GM23338 (cell line): ENCODE data around the gene KIFAP3. TPM values are rescaled to one million over a fixed set of nuclear protein-coding genes. Genes with fewer than 3 reads are reported as not detected.

Experiments used
- ATAC-seq: fragments of 200-7000 bp; cut with Tn5 transposase; 3 replicates; pipeline ENCODE4 v1.9.1; 2020
- DNase-seq: peaks from one replicate; pipeline ENCODE4 v3.0.0-alpha.2; 2015; ENCODE audit warnings: low spot score
- H2AFZ ChIP-seq: fragments of 200-600 bp; sonication (generic); 2 replicates; pipeline ENCODE4 v1.8.0; 2016; ENCODE audit warnings: antibody characterized with exemption, mild to moderate bottlenecking, moderate library complexity
- H3F3A ChIP-seq: fragments of 200-600 bp; sonication (generic); replicated peaks from 2 replicates; pipeline ENCODE4 v1.8.0; 2017; ENCODE audit warnings: antibody characterized with exemption, mixed run types, low read depth
- H3K27ac ChIP-seq: fragments of 200-600 bp; sonication (generic); 2 replicates; pipeline ENCODE4 v1.6.1; 2016; ENCODE audit warnings: low read depth
- H3K27me3 ChIP-seq: fragments of 200-600 bp; sonication (generic); 2 replicates; pipeline ENCODE4 v1.8.0; 2016; ENCODE audit warnings: mild to moderate bottlenecking, mixed run types, moderate library complexity; ENCODE audit not compliant: insufficient read depth
- H3K36me3 ChIP-seq: fragments of 200-600 bp; sonication (generic); 2 replicates; pipeline ENCODE4 v1.8.0; 2016; ENCODE audit warnings: mild to moderate bottlenecking; ENCODE audit not compliant: insufficient read depth
- H3K4me1 ChIP-seq: fragments of 200-600 bp; sonication (generic); 2 replicates; pipeline ENCODE4 v1.8.0; 2016; ENCODE audit warnings: mild to moderate bottlenecking, moderate library complexity; ENCODE audit not compliant: insufficient read depth
- H3K4me2 ChIP-seq: fragments of 200-600 bp; sonication (generic); 2 replicates; pipeline ENCODE4 v1.7.1; 2017; ENCODE audit warnings: mixed run types
- H3K4me3 ChIP-seq: fragments of 200-600 bp; sonication (generic); 2 replicates; pipeline ENCODE4 v1.6.1; 2016; ENCODE audit warnings: mixed run types
- H3K79me2 ChIP-seq: fragments of 200-600 bp; sonication (generic); replicated peaks from 2 replicates; pipeline ENCODE4 v1.8.0; 2017; ENCODE audit warnings: mild to moderate bottlenecking; ENCODE audit not compliant: insufficient read depth
- H3K9me2 ChIP-seq: fragments of 200-600 bp; sonication (generic); 2 replicates; pipeline ENCODE4 v1.8.0; 2017; ENCODE audit not compliant: insufficient read depth
- H4K20me1 ChIP-seq: fragments of 200-600 bp; sonication (generic); replicated peaks from 2 replicates; pipeline ENCODE4 v1.8.0; 2017; ENCODE audit warnings: mild to moderate bottlenecking; ENCODE audit not compliant: insufficient read depth
- H3K27ac Mint-ChIP-seq: 2 replicates; pipeline ENCODE4 v1.8.0; 2020; ENCODE audit warnings: inconsistent platforms, mild to moderate bottlenecking, moderate library complexity, mixed read lengths
- H3K27me3 Mint-ChIP-seq: 3 replicates; pipeline ENCODE4 v1.8.0; 2022; ENCODE audit warnings: low read depth, mild to moderate bottlenecking, moderate library complexity, mixed read lengths, inconsistent platforms; ENCODE audit not compliant: insufficient read depth, poor library complexity
- H3K36me3 Mint-ChIP-seq: 3 replicates; pipeline ENCODE4 v1.8.0; 2021; ENCODE audit warnings: low read depth, mild to moderate bottlenecking, inconsistent platforms, moderate library complexity, mixed read lengths
- H3K4me1 Mint-ChIP-seq: 3 replicates; pipeline ENCODE4 v1.8.0; 2020; ENCODE audit warnings: mild to moderate bottlenecking, inconsistent platforms, mixed read lengths
- H3K4me3 Mint-ChIP-seq: 3 replicates; pipeline ENCODE4 v1.8.0; 2021; ENCODE audit warnings: moderate library complexity, mild to moderate bottlenecking, inconsistent platforms, mixed read lengths
- H3K9me3 Mint-ChIP-seq: 3 replicates; pipeline ENCODE4 v1.8.0; 2020; ENCODE audit warnings: moderate library complexity, mild to moderate bottlenecking, inconsistent platforms, mixed read lengths
- EZH2 ChIP-seq: fragments of 200-600 bp; sonication (generic); IDR thresholded peaks from one replicate; pipeline ENCODE4 v1.8.0; 2017; ENCODE audit warnings: antibody characterized with exemption, mild to moderate bottlenecking, low read depth; ENCODE audit not compliant: unreplicated experiment
- JUNB ChIP-seq: IDR thresholded peaks from one replicate; pipeline ENCODE4 v1.6.1; 2016; ENCODE audit warnings: antibody characterized with exemption; ENCODE audit not compliant: unreplicated experiment
- NANOG ChIP-seq: IDR thresholded peaks from 2 replicates; pipeline ENCODE4 v1.6.1; 2016; ENCODE audit warnings: antibody characterized with exemption, borderline replicate concordance
- POLR2AphosphoS5 ChIP-seq: IDR thresholded peaks from 2 replicates; pipeline ENCODE4 v1.6.1; 2016; ENCODE audit warnings: antibody characterized with exemption, low read depth
- STAT1 ChIP-seq: IDR thresholded peaks from one replicate; pipeline ENCODE4 v1.6.1; 2016; ENCODE audit warnings: antibody characterized with exemption; ENCODE audit not compliant: unreplicated experiment
- ZNF114 ChIP-seq: fragments of 250-450 bp; sonication (Bioruptor Pico); IDR thresholded peaks from 2 replicates; pipeline ENCODE4 v1.5.0; 2020; ENCODE audit warnings: mild to moderate bottlenecking, moderate library complexity
- ZNF331 ChIP-seq: fragments of 250-450 bp; sonication (Bioruptor Pico); IDR thresholded peaks from 2 replicates; pipeline ENCODE4 v1.5.0; 2020; ENCODE audit warnings: low read depth, mild to moderate bottlenecking, moderate library complexity
- polyA plus RNA-seq: library from polyadenylated mRNA; unstranded; fragments of >200 nt; fragmentation: Nextera tagmentation; extraction: Ambion mirVana; gene quantifications from 2 replicates; pipeline ENCODE4 v1.2.1, GENCODE V29; 2016
- total RNA-seq: library from RNA; depleted of rRNA; stranded (reverse); fragments of >200 nt; shearing (Covaris generic); gene quantifications from 2 replicates; pipeline ENCODE4 v1.2.3, GENCODE V29; 2014
- TF ChIP-seq, protein P1 (sequence below), 2 experiments: fragments of 200-600 bp in 1 of 2; sonication (generic) in 1 of 2; conservative IDR thresholded peaks; 2 replicates each; pipeline versions ENCODE4 v1.5.1 to v1.6.1; 2016 to 2017; ENCODE audit warnings: antibody characterized with exemption in 2 of 2, low read depth in 2 of 2, mild to moderate bottlenecking in 2 of 2, moderate library complexity in 1 of 2
- TF ChIP-seq, protein P2 (sequence below): IDR thresholded peaks from one replicate; pipeline ENCODE4 v1.6.1; 2018; ENCODE audit warnings: antibody characterized with exemption; ENCODE audit not compliant: unreplicated experiment
- TF ChIP-seq, protein P3 (sequence below): fragments of 250-450 bp; sonication (Bioruptor Pico); IDR thresholded peaks from 2 replicates; pipeline ENCODE4 v1.5.0; 2020; ENCODE audit warnings: mild to moderate bottlenecking, moderate library complexity
- TF ChIP-seq, protein P4 (sequence below): IDR thresholded peaks from 2 replicates; pipeline ENCODE4 v1.6.1; 2016; ENCODE audit warnings: antibody characterized with exemption

Gene KIFAP3
- total and polyA plus RNA-seq, 2 experiments from 2014 or later = 2.7 to 3.1 TPM

DNA sequence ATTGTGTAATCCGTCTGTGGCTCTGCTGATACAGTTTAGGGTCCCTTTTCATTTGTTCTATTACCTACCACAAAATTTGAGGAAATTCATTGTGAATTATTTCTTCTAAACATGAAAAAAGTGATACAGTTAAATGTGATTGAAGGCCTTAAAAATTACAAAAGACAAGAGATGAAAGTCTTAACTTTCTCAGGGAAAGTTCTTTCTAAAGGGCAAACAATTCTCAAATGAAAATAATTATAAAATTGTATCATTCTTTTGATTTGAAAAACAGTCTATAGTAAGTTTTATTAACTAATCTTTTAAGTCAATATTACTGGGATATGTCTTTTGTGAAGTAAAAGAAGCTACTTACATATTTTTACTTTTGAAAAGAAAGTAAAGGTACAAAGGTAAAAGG lies 123.4 kb downstream of the KIFAP3 start (continued):
- TF ChIP-seq, protein P1, sequence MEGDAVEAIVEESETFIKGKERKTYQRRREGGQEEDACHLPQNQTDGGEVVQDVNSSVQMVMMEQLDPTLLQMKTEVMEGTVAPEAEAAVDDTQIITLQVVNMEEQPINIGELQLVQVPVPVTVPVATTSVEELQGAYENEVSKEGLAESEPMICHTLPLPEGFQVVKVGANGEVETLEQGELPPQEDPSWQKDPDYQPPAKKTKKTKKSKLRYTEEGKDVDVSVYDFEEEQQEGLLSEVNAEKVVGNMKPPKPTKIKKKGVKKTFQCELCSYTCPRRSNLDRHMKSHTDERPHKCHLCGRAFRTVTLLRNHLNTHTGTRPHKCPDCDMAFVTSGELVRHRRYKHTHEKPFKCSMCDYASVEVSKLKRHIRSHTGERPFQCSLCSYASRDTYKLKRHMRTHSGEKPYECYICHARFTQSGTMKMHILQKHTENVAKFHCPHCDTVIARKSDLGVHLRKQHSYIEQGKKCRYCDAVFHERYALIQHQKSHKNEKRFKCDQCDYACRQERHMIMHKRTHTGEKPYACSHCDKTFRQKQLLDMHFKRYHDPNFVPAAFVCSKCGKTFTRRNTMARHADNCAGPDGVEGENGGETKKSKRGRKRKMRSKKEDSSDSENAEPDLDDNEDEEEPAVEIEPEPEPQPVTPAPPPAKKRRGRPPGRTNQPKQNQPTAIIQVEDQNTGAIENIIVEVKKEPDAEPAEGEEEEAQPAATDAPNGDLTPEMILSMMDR (conservative IDR thresholded peaks at IDR 0.05; ENCODE audit: low read depth in 2 of 2) = no peak
- TF ChIP-seq ZNF114 = no peak
- no peak for TF ChIP-seq EZH2
- no peak for TF ChIP-seq NANOG

DNA sequence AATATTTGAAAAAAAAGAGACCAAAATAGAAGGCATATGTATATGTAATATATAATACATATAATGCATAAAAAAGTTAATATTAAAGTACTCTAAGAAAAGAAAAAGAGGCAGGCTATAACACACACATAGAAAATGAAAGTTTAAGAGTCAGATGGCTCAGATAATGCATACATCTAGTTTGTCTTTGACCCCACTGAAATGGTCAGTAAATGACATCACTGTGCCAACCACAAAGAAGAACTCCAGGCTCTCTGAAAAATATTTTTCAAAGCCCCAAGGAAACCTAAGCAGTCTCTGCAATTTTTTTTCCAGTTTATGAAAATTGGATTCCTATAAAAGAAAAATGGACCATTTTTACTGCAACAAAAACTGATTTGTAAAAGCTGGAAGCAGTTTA lies 125.4 kb downstream of the KIFAP3 start:
- Mint-ChIP-seq H3K4me1 (peaks cover 3% of the 10 kb centered on the region; the same call in 2 of the 3 replicates), H3K27ac (no peak overlapping the region), H3K36me3 (no peaks in the 10 kb centered on the region), H3K27me3 (no peaks in the 10 kb centered on the region), H3K4me3 (no peak overlapping the region), H3K9me3 (no peaks in the 10 kb centered on the region)
- no peaks in the 10 kb centered on the region for H3K9me2 ChIP-seq
- no peaks in the 10 kb centered on the region for H3K27me3 ChIP-seq
- ATAC-seq = no peak
- H3K4me1 ChIP-seq = peaks cover 11% of the 10 kb centered on the region
- no peaks in the 10 kb centered on the region for H3K36me3 ChIP-seq
- no peaks in the 10 kb centered on the region for H3K79me2 ChIP-seq
- no peaks in the 10 kb centered on the region for H3F3A ChIP-seq
- no peak overlapping the region for H3K4me2 ChIP-seq
- H4K20me1 ChIP-seq = no peaks in the 10 kb centered on the region
- H3K27ac ChIP-seq = no peak overlapping the region
- no peak overlapping the region for H2AFZ ChIP-seq
- no peak for DNase-seq
- H3K4me3 ChIP-seq = no peak overlapping the region
- TF ChIP-seq POLR2AphosphoS5 (no peak), NANOG (no peak), STAT1 (no peak), JUNB (no peak), ZNF114 (no peak), EZH2 (no peak), ZNF331 (CRISPR knock-in tag) (no peak)
- TF ChIP-seq, protein P2, sequence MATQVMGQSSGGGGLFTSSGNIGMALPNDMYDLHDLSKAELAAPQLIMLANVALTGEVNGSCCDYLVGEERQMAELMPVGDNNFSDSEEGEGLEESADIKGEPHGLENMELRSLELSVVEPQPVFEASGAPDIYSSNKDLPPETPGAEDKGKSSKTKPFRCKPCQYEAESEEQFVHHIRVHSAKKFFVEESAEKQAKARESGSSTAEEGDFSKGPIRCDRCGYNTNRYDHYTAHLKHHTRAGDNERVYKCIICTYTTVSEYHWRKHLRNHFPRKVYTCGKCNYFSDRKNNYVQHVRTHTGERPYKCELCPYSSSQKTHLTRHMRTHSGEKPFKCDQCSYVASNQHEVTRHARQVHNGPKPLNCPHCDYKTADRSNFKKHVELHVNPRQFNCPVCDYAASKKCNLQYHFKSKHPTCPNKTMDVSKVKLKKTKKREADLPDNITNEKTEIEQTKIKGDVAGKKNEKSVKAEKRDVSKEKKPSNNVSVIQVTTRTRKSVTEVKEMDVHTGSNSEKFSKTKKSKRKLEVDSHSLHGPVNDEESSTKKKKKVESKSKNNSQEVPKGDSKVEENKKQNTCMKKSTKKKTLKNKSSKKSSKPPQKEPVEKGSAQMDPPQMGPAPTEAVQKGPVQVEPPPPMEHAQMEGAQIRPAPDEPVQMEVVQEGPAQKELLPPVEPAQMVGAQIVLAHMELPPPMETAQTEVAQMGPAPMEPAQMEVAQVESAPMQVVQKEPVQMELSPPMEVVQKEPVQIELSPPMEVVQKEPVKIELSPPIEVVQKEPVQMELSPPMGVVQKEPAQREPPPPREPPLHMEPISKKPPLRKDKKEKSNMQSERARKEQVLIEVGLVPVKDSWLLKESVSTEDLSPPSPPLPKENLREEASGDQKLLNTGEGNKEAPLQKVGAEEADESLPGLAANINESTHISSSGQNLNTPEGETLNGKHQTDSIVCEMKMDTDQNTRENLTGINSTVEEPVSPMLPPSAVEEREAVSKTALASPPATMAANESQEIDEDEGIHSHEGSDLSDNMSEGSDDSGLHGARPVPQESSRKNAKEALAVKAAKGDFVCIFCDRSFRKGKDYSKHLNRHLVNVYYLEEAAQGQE = no peak
- TF ChIP-seq, protein P3, sequence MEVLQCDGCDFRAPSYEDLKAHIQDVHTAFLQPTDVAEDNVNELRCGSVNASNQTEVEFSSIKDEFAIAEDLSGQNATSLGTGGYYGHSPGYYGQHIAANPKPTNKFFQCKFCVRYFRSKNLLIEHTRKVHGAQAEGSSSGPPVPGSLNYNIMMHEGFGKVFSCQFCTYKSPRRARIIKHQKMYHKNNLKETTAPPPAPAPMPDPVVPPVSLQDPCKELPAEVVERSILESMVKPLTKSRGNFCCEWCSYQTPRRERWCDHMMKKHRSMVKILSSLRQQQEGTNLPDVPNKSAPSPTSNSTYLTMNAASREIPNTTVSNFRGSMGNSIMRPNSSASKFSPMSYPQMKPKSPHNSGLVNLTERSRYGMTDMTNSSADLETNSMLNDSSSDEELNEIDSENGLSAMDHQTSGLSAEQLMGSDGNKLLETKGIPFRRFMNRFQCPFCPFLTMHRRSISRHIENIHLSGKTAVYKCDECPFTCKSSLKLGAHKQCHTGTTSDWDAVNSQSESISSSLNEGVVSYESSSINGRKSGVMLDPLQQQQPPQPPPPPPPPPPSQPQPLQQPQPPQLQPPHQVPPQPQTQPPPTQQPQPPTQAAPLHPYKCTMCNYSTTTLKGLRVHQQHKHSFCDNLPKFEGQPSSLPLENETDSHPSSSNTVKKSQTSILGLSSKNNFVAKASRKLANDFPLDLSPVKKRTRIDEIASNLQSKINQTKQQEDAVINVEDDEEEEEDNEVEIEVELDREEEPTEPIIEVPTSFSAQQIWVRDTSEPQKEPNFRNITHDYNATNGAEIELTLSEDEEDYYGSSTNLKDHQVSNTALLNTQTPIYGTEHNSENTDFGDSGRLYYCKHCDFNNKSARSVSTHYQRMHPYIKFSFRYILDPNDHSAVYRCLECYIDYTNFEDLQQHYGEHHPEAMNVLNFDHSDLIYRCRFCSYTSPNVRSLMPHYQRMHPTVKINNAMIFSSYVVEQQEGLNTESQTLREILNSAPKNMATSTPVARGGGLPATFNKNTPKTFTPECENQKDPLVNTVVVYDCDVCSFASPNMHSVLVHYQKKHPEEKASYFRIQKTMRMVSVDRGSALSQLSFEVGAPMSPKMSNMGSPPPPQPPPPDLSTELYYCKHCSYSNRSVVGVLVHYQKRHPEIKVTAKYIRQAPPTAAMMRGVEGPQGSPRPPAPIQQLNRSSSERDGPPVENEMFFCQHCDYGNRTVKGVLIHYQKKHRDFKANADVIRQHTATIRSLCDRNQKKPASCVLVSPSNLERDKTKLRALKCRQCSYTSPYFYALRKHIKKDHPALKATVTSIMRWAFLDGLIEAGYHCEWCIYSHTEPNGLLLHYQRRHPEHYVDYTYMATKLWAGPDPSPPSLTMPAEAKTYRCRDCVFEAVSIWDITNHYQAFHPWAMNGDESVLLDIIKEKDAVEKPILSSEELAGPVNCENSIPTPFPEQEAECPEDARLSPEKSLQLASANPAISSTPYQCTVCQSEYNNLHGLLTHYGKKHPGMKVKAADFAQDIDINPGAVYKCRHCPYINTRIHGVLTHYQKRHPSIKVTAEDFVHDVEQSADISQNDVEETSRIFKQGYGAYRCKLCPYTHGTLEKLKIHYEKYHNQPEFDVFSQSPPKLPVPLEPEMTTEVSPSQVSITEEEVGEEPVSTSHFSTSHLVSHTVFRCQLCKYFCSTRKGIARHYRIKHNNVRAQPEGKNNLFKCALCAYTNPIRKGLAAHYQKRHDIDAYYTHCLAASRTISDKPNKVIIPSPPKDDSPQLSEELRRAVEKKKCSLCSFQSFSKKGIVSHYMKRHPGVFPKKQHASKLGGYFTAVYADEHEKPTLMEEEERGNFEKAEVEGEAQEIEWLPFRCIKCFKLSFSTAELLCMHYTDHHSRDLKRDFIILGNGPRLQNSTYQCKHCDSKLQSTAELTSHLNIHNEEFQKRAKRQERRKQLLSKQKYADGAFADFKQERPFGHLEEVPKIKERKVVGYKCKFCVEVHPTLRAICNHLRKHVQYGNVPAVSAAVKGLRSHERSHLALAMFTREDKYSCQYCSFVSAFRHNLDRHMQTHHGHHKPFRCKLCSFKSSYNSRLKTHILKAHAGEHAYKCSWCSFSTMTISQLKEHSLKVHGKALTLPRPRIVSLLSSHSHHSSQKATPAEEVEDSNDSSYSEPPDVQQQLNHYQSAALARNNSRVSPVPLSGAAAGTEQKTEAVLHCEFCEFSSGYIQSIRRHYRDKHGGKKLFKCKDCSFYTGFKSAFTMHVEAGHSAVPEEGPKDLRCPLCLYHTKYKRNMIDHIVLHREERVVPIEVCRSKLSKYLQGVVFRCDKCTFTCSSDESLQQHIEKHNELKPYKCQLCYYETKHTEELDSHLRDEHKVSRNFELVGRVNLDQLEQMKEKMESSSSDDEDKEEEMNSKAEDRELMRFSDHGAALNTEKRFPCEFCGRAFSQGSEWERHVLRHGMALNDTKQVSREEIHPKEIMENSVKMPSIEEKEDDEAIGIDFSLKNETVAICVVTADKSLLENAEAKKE = no peak
- TF ChIP-seq, protein P4, sequence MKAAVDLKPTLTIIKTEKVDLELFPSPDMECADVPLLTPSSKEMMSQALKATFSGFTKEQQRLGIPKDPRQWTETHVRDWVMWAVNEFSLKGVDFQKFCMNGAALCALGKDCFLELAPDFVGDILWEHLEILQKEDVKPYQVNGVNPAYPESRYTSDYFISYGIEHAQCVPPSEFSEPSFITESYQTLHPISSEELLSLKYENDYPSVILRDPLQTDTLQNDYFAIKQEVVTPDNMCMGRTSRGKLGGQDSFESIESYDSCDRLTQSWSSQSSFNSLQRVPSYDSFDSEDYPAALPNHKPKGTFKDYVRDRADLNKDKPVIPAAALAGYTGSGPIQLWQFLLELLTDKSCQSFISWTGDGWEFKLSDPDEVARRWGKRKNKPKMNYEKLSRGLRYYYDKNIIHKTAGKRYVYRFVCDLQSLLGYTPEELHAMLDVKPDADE = no peak
